Inferior parietal cortex (tissue), 1 donor: Measurements from ENCODE around the gene IVL.

ENCODE experiments used
- DNase-seq: peaks from one replicate; pipeline ENCODE4 v3.0.0-alpha.2; 2016; ENCODE audit errors: extremely low spot score

IVL gene

DNA sequence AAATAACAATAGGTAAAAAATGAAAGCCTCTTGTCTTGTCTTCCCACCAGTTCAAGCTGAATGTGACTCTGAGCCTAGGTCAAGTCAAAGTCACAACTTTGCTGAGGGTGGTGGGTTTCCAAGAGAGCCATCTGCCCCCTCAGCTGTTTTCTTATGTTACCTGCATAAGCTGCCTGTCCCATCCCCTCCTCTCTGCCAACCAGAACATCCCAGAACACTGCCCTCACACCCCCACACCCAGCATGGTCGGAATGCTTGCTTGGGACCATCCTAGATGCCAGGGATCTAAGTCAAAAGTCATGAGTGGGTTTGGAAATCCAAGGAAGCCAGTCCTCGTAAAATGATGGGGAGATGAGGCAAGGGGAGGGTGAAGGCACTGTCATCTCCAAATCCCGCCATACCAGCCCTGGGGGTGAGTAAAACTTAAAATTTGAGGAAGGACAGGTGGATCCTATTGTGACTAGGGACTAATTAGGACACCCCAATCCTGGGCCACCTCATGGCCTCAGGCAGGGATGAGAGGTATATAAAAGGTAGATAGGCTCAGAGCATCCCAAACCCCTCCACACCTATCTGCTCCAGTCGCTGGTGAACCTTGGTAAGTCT is 38.4 kb downstream of the IVL start, which contains the start of gene SPRR5:
SPRR5 (plus strand) TSS at position 556 of the 606 bp plus-strand sequence. CDS start 1,349 bp downstream, outside the sequence.
- no peak for DNase-seq

GRCh38 chr1:152951711-152952110 is 43.4 kb downstream of the IVL start:
- DNase-seq, result no peak

- no peak for DNase-seq
Measured at GRCh38 chr1:152953761-152954160, 45.4 kb downstream of the IVL start.

- DNase-seq, result no peak
Measured at GRCh38 chr1:152954436-152954835, 46.1 kb downstream of the IVL start.

- no peak for DNase-seq
Measured at GRCh38 chr1:152957561-152957960, 49.2 kb downstream of the IVL start.

- no peak for DNase-seq
Measured at GRCh38 chr1:152959273-152959672, 50.9 kb downstream of the IVL start.

GRCh38 chr1:152959801-152960451 is 51.6 kb downstream of the IVL start:
- no peak for DNase-seq

DNA sequence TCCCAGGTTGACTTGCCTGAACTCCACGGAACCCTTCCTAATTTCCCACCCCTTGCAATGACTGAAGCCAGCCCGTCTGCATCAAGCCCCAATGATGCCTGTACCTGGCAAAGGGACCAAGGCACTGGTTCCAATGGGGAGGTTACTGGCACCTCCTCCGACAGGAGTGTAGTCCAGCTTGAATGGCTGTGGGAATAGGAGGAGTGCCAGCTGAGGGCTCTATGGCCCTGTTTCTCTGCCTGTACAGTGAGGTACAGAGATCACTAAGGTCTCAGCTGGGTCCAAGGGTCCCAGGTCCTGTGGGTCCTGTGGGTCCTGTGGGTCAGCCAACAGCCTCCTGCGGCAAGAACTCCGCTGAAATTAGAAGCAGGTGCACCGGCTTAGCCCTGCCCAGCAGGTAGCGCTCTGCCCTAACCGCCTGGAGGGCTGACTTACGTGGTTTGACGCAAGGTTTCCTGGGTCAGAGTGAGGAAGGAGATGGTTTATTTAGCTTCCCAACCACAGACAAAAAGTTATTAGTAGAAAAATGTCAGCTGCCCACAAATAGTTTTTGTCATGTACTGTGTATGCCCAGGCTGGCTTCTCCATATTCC is 52.2 kb downstream of the IVL start:
- DNase-seq, result no peak
